ENCODE measurements around the gene CAMSAP1. TPM values are rescaled to one million over a fixed set of nuclear protein-coding genes. Genes with fewer than 3 reads are reported as not detected.
"Not testable (repeated sequence)": the region's sequence is repeated elsewhere in the genome, so short reads cannot be mapped to it uniquely, and the experiment has no call there.

Gene CAMSAP1
- total RNA-seq, 1 donor from 2014 or later, result 20.4 TPM

DNA sequence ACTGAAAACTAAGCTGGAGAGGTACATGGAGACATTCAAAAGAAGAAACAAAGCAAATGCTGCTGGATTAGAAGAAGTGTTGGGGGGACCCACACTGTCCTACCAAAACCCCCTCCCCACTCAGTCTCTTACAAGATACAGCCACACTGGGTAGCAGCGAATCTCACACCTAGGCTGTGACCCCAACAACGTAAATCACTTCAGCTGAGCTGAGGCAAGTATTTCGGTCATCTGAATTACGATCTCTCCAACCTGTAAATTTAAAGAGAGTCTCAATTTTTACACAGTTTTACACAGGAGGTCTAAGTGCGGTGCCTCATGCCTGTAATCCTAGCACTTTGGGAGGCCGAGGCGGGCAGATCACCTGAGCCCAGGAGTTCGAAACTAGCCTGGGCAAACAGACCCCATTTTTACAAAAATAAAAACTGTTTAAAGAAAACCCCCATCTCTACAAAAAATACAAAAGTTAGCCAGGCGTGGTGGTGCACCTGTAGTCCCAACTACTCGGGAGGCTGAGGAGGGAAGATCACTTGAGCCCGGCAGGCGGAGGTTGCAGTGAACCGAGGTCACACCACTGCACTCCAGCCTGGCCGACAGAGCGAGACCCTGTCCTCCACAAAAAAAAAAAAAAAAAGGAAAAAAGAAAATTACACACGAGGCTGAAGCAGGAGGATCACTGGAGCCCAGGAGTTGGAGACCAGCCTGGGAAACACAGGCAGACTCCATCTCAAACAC, 3.4 kb downstream of the CAMSAP1 start:
- DNase-seq, result no peak
- intact Hi-C loops (cut with micrococcal nuclease), result no loop called here
- ATAC-seq, result no peak

DNA sequence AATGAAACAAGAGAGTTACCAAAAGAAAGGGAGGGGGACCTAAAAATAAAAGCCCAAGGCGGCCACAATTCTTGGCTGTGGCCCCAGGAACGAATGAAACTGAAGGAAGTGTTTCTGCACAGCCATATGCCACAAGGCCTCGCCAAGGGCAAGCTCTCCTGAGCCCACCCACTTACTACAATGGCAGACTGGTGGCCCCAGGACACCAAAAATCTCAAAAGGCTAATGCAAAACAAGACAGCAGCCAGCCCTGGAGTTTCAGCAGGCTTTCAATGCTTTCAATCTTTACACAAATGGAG, 4.0 kb downstream of the CAMSAP1 start:
- no peak for ATAC-seq
- intact Hi-C loops (cut with micrococcal nuclease), result no loop called here
- DNase-seq, result no peak

DNA sequence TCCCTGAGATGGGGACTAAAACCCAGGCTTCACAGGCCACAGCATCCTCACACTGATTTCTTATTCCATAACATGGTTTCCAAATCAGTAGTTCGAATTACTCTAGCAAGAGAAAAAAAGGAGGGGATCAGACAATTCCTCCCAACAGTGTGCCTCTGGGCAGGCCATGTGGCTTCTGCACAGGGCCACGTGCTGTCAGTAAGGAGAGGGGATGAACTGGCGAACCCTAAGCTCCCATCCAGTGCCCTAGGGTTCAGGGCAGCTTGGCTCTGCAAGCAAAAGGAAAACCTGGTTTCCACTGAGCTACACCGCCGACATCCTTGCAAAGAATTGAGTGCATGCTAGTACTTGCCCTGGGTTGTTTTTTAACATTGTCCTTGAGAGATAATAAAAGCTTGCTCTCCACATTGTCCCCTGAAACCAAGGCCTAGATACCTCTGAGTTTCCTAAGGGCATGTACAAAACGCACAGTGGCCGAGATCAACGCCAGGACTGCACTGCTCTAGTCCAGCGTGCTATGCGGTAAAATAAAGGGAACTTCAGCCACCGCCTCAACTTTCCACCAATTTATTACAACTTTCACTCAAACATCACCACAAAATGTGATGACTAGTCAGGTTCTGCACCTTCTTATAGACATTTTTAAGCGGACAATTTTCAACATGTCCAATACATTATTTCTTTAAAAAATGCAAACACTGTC, 4.5 kb downstream of the CAMSAP1 start:
- intact Hi-C loops (cut with micrococcal nuclease), result no loop called here
- DNase-seq (no peak), ATAC-seq (no peak)

- ATAC-seq (no peak), DNase-seq (no peak)
- intact Hi-C loops (cut with micrococcal nuclease), result no loop called here
Observed at GRCh38 chr9:135901826-135902225, 5.5 kb downstream of the CAMSAP1 start.

DNA sequence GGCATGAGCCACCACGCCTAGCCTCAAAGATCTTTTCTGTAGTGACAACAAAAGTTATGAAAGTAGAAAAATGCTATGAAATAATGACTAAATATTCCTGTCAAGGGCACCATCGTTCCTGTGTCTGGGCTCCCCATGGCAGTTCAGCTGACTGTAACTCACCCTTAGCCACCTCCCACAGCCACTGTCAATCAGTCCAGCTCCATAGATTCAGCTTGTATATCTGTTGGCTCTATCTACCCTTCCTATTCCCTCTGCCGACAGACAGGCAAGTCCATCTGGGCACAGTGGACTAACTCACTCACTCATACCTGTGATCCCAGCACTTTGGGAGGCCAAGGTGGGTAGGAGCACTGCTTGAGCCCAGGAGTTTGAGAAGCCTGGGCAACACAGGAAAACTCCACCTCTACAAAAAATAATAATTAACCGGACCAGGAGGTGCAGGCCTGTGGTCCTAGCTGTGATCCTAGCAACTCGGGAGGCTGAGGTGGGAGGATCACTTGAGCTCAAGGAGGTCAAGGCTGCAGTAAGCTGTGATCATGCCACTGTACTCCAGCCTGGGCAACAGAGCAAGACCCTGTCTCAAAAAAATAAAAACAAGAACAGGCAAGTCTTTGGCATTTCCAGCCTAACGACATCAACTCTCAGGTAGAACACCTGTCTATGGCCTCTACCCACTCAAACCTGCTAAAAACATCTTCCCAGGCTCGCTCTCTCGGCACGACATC, 6.2 kb downstream of the CAMSAP1 start:
- intact Hi-C loops (cut with micrococcal nuclease), result no loop called here
- no peak for ATAC-seq
- DNase-seq, result no peak

DNA sequence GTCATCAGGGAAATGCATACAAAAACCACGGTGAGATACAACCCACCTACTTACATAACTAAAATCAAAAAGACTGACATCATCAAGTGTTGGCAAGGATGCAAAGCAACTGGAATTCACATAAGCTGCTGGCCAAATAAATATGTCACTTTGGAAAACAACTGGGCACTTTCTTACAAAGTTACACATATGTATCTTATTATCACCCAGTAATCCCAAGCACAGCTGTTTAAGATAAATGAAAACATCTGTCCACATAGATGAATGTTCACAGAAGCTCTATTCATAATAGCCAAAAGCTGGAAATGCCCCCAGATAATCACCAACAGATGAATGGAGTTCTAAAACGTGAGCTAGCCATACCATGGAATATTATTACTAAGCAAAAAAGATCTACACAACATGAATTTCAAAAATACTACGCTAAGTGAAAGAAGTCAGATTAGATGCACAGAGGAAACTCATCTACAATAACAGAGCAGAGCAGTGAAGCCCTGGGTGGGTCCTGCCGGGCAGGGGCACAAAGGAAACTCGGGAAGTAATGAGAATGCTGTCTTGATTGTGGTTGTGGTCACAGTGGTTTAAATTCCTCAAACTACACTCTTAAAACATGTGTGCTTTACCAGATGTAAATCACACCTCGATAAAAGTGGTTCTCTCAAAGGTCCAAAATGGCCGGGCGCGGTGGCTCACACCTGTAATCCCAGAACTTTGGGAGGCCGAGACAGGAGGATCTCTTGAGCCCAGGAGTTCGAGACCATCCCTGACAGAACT, 8.5 kb downstream of the CAMSAP1 start:
- DNase-seq, result no peak
- ATAC-seq, result peak; percentile 57
- intact Hi-C loops (cut with micrococcal nuclease), result no loop called here

GRCh38 chr9:135896626-135897025, 10.7 kb downstream of the CAMSAP1 start:
- no peak for DNase-seq
- ATAC-seq, result no peak
- intact Hi-C loops (cut with micrococcal nuclease), result no loop called here

GRCh38 chr9:135896205-135896604, 11.1 kb downstream of the CAMSAP1 start:
- ATAC-seq, result no peak

DNA sequence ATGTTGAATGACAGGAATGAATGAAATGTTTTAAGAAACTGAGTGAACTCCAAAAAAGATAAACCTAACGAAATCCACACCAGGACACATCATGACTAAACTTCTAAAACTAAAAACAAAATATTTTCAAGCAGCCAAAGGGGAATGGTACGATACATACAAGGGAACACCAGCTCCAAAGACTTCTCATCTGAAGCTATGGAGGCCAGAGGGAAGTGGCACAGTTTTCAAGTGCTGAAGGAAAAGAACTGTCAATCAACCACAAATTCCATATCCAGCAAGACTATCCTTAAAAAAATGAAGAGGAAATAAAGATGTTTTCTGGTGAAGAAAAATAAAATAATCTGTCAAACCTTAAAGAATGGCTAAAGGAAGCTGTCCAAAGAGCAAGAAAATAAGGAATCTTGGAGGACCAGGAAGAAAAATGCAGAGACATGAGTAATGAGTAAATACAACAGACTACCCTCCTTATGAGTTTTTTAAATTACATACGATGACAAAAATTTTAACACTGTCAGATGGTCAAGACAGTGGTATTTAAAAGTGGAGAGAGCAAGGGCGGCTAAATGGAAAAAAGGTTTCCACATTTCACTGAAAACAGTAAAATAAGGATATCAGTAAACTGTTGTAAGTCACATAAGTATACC, 12.0 kb downstream of the CAMSAP1 start:
- intact Hi-C loops (cut with micrococcal nuclease), result no loop called here
- DNase-seq, result no peak
- no peak for ATAC-seq

More at GRCh38 chr9:135896205-135896604, 11.1 kb downstream of the CAMSAP1 start:
- intact Hi-C loops (cut with micrococcal nuclease), result no loop called here
- DNase-seq, result no peak

DNA sequence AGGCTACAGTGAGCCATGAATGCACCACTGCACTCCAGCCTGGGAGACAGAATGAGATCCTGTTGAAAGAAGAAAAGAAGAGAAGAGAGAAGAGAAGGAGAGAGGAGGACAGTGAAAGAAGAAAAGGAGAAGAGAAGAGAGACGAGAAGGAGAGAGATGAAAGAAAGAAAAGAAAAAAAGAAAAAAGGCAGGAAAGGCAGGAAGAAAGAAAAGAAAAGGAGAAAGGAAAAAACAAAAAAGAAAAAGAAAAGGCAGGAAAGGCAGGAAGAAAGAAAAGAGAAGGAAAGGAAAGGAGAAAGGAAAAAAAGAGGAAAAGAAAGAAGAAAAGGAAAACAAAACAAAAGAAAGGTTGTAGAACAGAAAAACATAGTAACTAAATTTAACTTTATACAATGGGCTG, 14.2 kb downstream of the CAMSAP1 start:
- DNase-seq (no peak), ATAC-seq (no peak)
- intact Hi-C loops (cut with micrococcal nuclease), result no loop called here

GRCh38 chr9:135892327-135892726, 15.0 kb downstream of the CAMSAP1 start:
- intact Hi-C loops (cut with micrococcal nuclease); ATAC-seq; DNase-seq: not testable (repeated sequence)

DNA sequence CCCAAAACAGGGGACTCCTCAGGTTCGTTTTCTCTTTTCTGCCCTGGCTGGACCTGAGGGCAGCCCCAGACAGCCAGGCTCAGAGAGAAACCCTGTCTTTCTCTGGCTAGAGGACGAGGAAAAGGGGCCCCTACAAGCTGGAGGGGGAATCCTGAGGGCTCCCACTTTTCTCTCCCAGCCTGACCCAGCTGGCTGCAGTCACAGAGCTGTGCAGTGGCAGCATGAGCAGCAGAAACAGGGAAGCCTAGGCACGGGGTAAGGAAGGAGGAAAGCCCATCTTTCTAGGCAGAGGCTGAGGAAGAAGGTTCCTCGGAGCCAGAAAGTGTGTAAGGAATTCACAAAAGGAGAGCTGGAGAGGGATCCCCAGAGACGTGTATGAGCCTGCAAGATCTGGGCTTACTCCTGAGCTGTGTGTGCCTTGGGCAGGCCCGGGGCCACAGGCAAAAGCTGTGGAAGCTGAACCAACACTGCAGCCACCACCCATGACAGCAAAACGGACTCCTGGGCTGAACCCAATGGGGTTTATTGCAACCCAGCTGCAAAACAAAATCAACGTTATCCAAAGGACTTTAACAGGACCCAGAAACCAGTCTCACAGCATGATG, 16.2 kb downstream of the CAMSAP1 start:
- intact Hi-C loops (cut with micrococcal nuclease), result no loop called here
- ATAC-seq (no peak), DNase-seq (no peak)

DNA sequence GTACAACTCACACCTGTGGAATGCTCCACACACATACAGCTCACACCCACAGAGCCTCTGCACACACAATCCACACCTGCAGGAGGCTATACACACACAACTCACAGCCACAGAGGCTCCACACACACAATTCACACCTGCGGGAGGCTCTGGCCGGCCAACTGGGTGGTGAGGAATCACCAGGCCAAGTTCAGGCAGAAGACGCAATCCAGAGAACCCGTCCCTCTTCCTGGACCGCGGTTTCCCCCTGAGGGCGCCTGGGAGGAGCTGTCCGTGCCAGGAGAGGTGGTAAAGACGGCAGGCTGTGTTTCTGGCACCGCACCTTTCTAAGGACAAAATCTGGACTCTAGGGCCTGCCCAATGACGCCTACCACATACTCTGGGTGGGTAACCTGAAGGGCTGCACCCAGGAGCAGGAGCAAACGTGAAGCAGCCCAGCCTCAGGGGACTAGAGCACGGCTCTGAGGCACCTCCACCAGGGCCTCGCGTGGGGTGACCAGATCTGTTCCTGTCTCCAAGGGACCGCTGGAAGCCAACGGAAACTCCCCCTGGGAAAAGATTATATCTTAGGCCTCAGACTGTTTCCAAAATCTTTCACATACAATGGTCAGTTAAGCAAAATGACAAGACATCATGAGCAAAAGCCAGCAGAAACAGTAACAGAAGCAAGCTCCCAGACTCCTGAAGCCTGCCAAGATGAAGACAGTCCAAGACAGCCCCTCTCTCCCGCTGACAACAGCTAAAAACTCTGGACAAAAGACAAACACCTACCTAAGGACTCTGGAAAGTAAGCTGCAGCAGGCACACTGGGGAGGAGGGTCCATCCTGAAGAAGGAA, 16.9 kb downstream of the CAMSAP1 start:
- intact Hi-C loops (cut with micrococcal nuclease), result no loop called here
- no peak for ATAC-seq

DNA sequence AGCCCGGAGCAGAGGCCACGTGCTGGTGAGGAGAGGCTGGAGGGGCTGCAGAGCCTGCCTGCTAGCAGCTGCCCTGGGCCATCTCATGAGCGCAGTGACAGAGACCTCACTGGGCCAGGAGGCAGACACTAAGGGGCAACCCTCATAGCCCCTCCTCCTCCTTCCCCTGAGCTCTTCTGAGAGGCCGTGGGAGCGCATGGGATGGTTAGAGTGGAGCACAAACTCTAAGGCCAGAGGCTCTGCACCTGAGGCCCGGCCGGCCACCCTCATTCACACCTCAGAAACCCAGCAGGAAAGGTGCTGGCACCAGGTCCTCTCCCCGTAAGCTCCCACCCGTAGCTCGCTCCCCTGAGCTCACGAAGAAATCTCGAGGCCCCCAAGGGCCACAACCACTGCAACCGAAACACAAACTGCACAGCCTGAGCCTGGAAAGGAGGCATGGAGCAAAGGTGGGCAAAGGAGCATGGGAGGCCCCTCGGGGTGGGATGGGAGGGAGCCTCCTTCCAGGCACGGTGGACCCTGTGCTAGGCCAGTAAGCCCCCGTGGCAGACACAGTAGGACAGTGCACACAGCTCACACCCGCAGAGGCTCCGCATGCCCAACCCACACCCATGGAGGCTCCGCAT, 17.7 kb downstream of the CAMSAP1 start:
- no peak for ATAC-seq
- no peak for DNase-seq
- intact Hi-C loops (cut with micrococcal nuclease), result no loop called here

More for the DNA sequence above, 16.9 kb downstream of the CAMSAP1 start:
- no peak for DNase-seq

GRCh38 chr9:135888766-135889394, 18.5 kb downstream of the CAMSAP1 start:
- intact Hi-C loops (cut with micrococcal nuclease), result no loop called here
- ATAC-seq (no peak), DNase-seq (no peak)

GRCh38 chr9:135888126-135888765, 19.1 kb downstream of the CAMSAP1 start:
- intact Hi-C loops (cut with micrococcal nuclease), result no loop called here
- no peak for ATAC-seq
- no peak for DNase-seq
